HL-60 (cell line): ENCODE results near the gene PHC2.

ENCODE experiments used
- POLR2AphosphoS5 ChIP-seq: IDR thresholded peaks from 2 replicates; pipeline ENCODE4 v1.6.1; 2012; ENCODE audit warnings: low read depth
- TF ChIP-seq, protein P1 (sequence below): IDR thresholded peaks from one replicate; pipeline ENCODE4 v1.5.1; 2011; ENCODE audit warnings: low read length, control low read depth, inconsistent platforms; ENCODE audit not compliant: insufficient read depth

DNA sequence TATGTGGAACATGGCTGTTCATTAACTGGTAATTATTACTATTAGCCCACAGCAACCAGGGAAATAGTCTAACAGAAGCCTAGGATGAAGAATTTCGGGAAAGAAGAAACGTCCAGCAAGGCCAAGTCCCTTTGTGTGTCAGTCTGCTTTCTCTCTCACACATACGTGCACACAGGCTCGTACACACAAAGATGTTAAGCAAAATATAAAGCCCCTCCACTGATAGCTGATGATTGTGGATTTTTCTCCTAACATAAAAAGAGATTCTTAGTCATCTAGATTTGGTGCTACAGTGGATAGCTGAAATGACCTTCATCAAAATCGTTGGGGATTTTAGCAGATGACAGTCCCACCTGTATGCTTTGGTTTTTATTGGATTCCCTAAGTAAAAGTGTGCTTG, 67.9 kb downstream of the PHC2 start:
- TF ChIP-seq, protein P1, sequence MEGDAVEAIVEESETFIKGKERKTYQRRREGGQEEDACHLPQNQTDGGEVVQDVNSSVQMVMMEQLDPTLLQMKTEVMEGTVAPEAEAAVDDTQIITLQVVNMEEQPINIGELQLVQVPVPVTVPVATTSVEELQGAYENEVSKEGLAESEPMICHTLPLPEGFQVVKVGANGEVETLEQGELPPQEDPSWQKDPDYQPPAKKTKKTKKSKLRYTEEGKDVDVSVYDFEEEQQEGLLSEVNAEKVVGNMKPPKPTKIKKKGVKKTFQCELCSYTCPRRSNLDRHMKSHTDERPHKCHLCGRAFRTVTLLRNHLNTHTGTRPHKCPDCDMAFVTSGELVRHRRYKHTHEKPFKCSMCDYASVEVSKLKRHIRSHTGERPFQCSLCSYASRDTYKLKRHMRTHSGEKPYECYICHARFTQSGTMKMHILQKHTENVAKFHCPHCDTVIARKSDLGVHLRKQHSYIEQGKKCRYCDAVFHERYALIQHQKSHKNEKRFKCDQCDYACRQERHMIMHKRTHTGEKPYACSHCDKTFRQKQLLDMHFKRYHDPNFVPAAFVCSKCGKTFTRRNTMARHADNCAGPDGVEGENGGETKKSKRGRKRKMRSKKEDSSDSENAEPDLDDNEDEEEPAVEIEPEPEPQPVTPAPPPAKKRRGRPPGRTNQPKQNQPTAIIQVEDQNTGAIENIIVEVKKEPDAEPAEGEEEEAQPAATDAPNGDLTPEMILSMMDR, result no peak
- no peak for TF ChIP-seq POLR2AphosphoS5
